HPDE6-E6E7 (cell line): ENCODE measurements around the gene SLC34A2.

Experiments used
- DNase-seq: peaks from one replicate; pipeline ENCODE4 v3.0.0; 2011; ENCODE audit warnings: missing footprints; ENCODE audit errors: extremely low spot score

Gene SLC34A2

DNA sequence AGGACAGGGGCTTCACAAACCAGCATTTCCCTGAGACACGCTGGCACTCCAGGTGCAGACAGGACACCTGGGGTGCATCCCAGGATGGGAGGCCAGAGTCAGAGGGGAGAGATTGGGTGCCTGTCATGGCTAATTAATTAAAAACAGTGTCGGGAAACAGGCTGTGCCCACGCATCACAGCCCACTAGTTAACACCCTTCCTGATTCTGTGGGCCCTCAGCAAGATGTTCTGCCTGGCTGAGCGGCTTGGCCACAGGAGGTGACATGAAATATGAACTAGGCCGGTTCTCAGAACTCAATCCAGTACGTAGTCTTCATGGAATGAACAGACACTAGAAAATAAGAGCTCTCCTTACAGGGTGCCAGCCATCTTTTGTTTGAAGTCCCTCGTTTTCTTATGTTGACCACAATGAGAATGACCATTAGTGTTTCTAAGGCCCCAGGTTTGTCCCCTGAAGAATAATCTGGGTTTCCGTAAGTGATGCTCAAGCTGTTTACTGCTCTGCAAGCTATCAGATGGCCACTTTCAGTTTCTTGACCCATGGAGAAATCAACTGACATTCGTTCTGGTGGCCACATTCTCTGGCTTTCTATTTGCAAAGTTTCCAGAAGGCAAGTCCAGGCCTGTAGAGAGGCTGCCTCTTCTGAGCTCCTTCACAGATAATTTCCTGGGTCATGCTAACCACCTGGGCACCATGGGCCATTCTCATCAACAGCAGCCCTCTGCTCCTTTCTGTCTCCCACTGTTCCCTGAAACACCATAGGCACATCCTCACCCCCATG is 72.3 kb downstream of the SLC34A2 start:
- DNase-seq, result peak; percentile 15
